GM10266 (cell line): ENCODE data around the gene KLF16.

ENCODE experiments used
- DNase-seq: peaks from one replicate; pipeline ENCODE4 v3.0.0; 2012; ENCODE audit errors: extremely low spot score
- TF ChIP-seq, protein P1 (sequence below): IDR thresholded peaks from 2 replicates; pipeline ENCODE4 v1.5.1; 2012; ENCODE audit warnings: mild to moderate bottlenecking, low read depth; ENCODE audit not compliant: control insufficient read depth, insufficient read depth; ENCODE audit errors: missing control alignments

Gene KLF16

DNA sequence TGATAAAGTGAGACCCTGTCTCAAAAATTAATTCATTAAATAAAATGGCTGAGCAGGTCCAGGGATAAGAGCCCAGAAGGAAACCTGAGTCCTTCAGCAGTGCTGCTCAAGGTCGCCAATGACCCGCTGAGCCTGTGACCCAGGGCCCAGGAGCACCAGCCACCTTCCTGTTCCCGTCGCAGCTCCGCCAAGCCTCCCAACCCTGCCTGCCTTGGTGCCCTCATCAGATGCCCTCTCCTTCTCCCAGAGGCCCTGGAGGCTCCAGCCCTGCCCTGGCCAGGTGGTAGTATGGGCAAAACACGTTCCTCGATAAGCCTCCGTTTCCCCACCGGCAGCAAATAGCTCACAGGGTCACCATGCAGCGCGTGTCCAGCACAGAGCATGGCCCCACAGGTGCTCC lies 17.7 kb downstream of the KLF16 start:
- TF ChIP-seq, protein P1, sequence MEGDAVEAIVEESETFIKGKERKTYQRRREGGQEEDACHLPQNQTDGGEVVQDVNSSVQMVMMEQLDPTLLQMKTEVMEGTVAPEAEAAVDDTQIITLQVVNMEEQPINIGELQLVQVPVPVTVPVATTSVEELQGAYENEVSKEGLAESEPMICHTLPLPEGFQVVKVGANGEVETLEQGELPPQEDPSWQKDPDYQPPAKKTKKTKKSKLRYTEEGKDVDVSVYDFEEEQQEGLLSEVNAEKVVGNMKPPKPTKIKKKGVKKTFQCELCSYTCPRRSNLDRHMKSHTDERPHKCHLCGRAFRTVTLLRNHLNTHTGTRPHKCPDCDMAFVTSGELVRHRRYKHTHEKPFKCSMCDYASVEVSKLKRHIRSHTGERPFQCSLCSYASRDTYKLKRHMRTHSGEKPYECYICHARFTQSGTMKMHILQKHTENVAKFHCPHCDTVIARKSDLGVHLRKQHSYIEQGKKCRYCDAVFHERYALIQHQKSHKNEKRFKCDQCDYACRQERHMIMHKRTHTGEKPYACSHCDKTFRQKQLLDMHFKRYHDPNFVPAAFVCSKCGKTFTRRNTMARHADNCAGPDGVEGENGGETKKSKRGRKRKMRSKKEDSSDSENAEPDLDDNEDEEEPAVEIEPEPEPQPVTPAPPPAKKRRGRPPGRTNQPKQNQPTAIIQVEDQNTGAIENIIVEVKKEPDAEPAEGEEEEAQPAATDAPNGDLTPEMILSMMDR, result no peak
- no peak for DNase-seq

DNA sequence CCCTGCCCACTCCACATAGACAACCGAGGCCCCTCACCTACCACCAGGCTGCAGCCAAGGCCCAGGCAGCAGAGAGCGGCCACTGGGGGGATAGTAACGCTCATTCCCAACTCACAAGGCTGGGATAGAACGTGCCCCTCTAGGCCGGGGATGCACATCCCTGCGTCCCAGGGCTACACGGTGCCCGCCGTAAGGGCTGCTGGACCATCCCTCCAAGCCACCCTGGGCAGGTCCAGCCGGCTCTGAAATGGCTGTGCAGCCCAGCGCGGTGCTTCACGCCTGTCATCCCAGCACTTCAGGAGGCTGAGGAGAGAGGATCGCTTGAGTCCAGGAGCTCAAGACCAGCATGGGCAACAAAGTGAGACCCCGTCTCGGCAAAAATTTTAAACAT lies 18.3 kb downstream of the KLF16 start:
- TF ChIP-seq, protein P1, result no peak
- DNase-seq, result no peak

DNA sequence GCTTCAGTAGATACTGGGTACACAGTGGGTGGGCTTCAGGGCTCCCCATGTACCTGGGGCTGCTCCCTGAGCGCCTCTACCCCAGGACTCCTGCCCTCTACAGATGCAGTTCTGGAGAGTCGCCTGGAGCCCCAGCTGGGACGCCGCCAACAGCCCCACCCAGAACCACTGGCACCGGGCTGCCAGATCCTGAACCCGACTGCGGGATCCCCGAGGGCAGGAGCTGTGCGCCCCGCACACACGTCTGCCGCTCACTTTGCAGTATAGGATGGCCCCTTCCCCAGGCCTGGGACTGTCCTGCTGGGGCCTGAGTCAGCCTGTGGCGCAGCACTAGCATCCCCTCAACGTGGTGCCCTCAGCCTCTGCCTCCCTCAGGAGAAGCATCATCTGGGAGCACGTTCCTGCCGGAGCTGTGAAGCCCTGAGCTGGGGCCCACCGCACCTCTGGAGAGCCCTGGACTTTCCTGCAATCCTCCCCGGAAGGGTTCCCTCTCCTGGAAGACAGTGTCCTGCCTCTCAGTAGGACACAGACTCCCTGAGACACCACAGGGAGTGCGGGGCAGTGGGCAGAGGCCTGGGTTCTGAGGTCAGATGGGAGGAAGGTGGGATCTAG lies 18.8 kb downstream of the KLF16 start:
- no peak for DNase-seq
- TF ChIP-seq, protein P1, result no peak

DNA sequence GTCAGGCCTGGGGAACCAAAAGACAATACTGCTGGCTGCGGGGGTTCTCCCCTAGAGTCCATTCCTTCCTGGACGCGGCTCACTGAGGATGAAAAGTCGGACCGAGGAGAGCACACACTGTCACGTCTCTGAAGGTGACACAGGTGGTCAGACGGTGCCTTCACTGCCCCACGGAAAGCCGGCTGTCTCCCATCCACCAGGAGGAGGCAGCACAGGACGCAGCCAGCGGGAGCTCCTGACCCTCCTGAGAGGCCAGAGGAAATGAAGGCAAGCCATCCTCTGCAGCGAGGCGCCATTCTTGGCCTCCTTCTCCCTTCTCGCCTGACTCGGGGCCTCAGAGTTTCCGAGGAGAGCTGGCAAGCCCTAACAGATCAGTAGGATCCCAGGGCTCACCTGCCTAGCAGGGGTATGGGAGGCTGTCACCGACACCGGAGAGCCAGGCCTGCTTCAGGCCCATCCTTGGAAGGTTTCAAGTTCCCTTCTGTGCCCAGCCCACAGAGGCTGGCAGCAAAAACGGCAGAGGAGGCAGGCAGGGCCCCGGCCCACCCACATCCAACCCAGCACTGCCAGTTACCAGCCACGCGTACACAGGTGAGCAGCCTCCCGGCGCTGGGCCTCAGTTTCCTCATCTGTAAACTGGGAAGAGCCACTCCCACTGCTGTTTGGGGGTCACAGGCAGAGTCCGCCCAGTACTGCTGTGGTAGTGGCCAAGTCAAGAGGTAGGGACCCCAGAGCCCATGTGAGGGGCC lies 19.6 kb downstream of the KLF16 start:
- no peak for DNase-seq
- TF ChIP-seq, protein P1, result peak; percentile 14

DNA sequence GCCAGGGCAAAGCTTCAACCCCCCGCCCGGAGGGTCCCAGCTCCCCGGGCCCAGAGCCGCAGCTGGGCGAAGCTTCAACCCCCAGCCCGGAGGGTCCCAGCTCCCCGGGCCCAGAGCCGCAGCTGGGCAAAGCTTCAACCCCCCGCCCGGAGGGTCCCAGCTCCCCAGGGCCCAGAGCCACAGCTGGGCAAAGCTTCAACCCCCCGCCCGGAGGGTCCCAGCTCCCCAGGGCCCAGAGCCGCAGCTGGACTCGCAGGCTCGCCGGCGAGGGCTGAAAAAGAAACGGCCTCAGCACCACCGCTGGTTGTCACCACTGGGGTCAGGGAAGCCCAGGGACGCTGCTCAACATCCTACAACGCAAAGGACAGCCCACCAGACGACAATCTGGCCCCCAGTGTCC lies 20.3 kb downstream of the KLF16 start:
- TF ChIP-seq, protein P1, result no peak
- DNase-seq, result no peak

DNA sequence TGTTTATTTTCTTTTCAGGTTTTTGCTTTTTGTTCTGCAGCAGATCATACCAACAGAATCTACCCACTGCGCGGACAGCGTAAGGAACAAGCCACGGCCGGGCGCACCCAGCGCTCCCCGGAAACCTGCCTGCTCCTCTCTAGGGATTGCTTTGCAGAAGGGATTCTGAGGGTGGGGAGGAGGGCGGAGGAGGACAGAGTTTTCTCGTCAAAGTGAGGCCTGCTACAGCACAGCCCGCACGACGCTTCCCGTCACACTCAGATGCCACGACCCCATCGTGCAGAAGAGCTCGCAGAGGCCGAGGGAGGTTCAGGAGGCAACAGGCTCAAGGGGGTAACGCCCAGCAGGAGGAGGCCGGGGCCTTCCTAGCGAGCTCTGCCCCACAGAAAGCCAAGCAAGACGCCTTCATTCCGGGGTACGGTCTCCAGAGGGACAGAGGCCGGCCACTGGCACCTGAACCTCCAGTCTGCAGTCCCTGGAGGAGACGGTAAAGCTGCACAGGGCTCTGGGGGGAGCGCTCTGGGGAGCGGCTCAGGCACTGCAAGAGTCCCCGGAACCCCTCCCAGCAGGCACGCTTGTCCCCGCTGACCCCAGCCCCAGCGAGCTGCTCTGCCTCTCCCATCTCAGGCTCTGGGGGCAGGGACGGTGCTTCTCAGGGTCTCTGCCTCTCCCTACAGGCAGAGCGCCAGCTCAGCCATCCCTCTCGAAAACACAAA lies 22.0 kb downstream of the KLF16 start:
- no peak for DNase-seq
- TF ChIP-seq, protein P1, result no peak
